Nephron (organoid): ENCODE results near the gene CELF2.

Experiments
- H3K27ac Mint-ChIP-seq, 3 experiments: 2 replicates each; pipeline ENCODE4 v1.8.0; 2020; ENCODE audit warnings: mixed read lengths in 3 of 3, mild to moderate bottlenecking in 2 of 3, moderate library complexity in 1 of 3
- H3K27me3 Mint-ChIP-seq: 2 replicates; pipeline ENCODE4 v1.8.0; 2021; ENCODE audit warnings: low read depth, mild to moderate bottlenecking, moderate library complexity, mixed read lengths
- H3K36me3 Mint-ChIP-seq: 2 replicates; pipeline ENCODE4 v1.8.0; 2020; ENCODE audit warnings: low read depth, mixed read lengths
- H3K4me1 Mint-ChIP-seq: 2 replicates; pipeline ENCODE4 v1.8.0; 2020; ENCODE audit warnings: mixed read lengths
- H3K4me3 Mint-ChIP-seq, 3 experiments: 2 replicates each; pipeline ENCODE4 v1.8.0; 2020; ENCODE audit warnings: mild to moderate bottlenecking in 3 of 3, mixed read lengths in 3 of 3, moderate library complexity in 2 of 3
- H3K9me3 Mint-ChIP-seq: 2 replicates; pipeline ENCODE4 v1.8.0; 2020; ENCODE audit warnings: mixed read lengths
- CTCF ChIP-seq, 3 experiments: fragments of 200-600 bp; sonication (generic); IDR thresholded peaks; one replicate each; pipeline ENCODE4 v1.5.0; 2021; ENCODE audit warnings: antibody characterized with exemption in 3 of 3; ENCODE audit not compliant: unreplicated experiment in 3 of 3

CELF2 gene

GRCh38 chr10:11191678-11192077 is 174.0 kb downstream of the CELF2 start:
- peaks cover 8% of the 10 kb centered on the region for H3K9me3 Mint-ChIP-seq
- H3K4me3 Mint-ChIP-seq = no peak overlapping the region
- peaks cover 19% of the 10 kb centered on the region for H3K4me1 Mint-ChIP-seq
- no peak overlapping the region for H3K27ac Mint-ChIP-seq
- TF ChIP-seq CTCF (IDR thresholded peaks at IDR 0.05; ENCODE audit: unreplicated experiment in 3 of 3) = no peak
- H3K36me3 Mint-ChIP-seq = peaks cover 20% of the 10 kb centered on the region
- H3K27me3 Mint-ChIP-seq = no peaks in the 10 kb centered on the region

GRCh38 chr10:11192304-11193000 is 174.8 kb downstream of the CELF2 start:
- Mint-ChIP-seq H3K36me3 (peaks cover 15% of the 10 kb centered on the region), H3K4me3 (no peak overlapping the region), H3K27me3 (peaks cover 5% of the 10 kb centered on the region), H3K9me3 (peaks cover 4% of the 10 kb centered on the region), H3K27ac (no peak overlapping the region), H3K4me1 (peaks cover 26% of the 10 kb centered on the region)
- no peak for TF ChIP-seq CTCF (IDR thresholded peaks at IDR 0.05; ENCODE audit: unreplicated experiment in 3 of 3)

- Mint-ChIP-seq H3K27me3 (peaks cover 7% of the 10 kb centered on the region), H3K36me3 (peaks cover 13% of the 10 kb centered on the region), H3K4me3 (no peak overlapping the region), H3K4me1 (peaks cover 33% of the 10 kb centered on the region), H3K27ac (no peak overlapping the region), H3K9me3 (peaks cover 2% of the 10 kb centered on the region)
- no peak for TF ChIP-seq CTCF (IDR thresholded peaks at IDR 0.05; ENCODE audit: unreplicated experiment in 3 of 3)
These were observed 175.4 kb downstream of the CELF2 start for GRCh38 chr10:11193001-11193551.

GRCh38 chr10:11194859-11195586 is 177.4 kb downstream of the CELF2 start:
- Mint-ChIP-seq H3K9me3 (no peaks in the 10 kb centered on the region), H3K36me3 (peaks cover 4% of the 10 kb centered on the region)

GRCh38 chr10:11195623-11196022 is 178.0 kb downstream of the CELF2 start:
- no peak for TF ChIP-seq CTCF (IDR thresholded peaks at IDR 0.05; ENCODE audit: unreplicated experiment in 3 of 3)
- Mint-ChIP-seq H3K36me3 (peaks cover 7% of the 10 kb centered on the region), H3K27ac (no peak overlapping the region), H3K4me3 (no peak overlapping the region), H3K27me3 (peaks cover 11% of the 10 kb centered on the region), H3K4me1 (peaks cover 28% of the 10 kb centered on the region), H3K9me3 (no peaks in the 10 kb centered on the region)

More at GRCh38 chr10:11194859-11195586, 177.4 kb downstream of the CELF2 start:
- Mint-ChIP-seq H3K27me3 (peaks cover 10% of the 10 kb centered on the region), H3K4me3 (no peak overlapping the region), H3K4me1 (peaks cover 31% of the 10 kb centered on the region), H3K27ac (no peak overlapping the region)
- TF ChIP-seq CTCF (IDR thresholded peaks at IDR 0.05; ENCODE audit: unreplicated experiment in 3 of 3) = no peak
